Central memory CD4-positive, alpha-beta T cell (primary cell): ENCODE measurements around the gene PNLDC1.

Experiments
- DNase-seq: peaks from one replicate; pipeline ENCODE4 v3.0.0; 2022
- total RNA-seq, 3 experiments: gene quantifications; one replicate each; lab custom pipeline; 2026; lab: John Stamatoyannopoulos, UW

PNLDC1 gene
- 0.33 to 0.39 (median 0.35) reads per million in 3 experiments for total RNA-seq

DNA sequence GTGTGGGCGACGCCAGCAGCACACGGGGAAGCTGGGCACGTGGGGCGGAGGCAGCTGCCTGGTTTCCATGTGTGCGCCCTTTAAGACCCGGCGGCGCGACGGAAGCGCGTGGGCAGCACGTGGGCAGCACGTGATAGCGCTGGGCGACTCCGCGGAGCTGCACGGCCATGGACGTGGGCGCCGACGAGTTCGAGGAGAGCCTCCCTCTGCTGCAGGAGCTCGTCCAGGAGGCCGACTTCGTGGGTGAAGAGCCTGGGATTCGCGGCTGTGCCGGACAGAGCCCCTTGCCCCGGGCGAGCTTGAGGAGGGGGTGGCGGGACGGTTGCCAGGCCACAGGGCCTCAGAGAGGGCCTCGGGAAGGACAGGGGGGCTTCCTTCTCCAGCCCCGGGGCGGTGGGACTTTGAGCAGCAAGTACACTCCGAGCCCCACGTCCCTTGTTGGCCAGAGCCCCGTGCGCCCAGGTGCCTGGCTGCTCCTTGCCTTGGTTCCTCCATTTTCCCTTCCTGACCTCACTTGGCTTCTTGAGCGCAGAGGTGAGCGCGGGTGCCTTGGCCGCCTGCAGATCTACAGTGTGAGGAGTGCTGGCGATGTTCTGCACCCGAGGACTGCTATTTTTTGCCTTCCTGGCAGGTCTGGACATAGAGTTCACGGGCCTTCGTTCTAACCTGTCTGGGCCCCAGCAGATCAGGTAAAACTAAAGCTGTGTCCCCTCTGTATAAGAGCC is at the start of gene PNLDC1:
Gene PNLDC1 (plus strand): TSS at position 136 of the 725 bp plus-strand sequence. CDS start 32 bp downstream, at position 168.
- no peak for DNase-seq

DNA sequence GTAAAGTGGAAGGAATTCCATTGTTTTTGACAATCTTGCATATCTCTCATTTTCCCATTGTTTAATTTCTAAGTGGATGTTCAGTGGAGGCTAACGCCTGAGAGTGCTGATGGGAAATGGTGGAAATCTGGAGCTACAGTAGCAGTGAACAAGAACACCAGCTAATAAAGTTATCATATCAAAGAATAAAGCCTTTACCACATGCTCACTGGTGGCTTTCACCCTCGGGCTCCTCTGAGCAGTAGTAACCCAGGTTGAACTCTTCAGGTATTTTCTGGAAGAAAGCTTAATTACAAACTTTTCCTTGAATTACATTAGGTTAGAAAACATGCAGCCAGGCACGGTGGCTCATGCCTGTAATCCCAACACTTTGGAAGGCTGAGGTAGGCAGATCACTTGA is 48.6 kb upstream of the PNLDC1 start:
- no peak for DNase-seq

GRCh38 chr6:159753081-159753872 is 46.8 kb upstream of the PNLDC1 start:
- no peak for DNase-seq

DNA sequence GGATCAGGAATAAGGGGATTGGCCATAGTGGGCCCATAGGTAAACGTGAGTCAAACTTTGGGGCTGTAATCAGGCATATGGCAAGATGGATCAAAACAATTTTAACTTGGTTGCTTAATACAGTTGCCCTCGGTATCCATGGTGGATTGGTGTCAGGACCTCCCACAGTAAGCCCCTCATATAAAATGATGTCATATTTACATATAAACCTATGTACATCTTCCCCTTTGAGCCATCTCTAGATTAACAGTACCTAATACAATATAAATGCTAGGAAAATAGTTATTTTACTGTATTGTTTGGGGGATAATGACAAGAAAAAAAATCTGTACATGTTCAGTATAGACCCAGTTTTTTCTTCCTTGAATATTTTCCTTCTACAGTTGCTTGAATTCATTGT is 45.7 kb upstream of the PNLDC1 start:
- no peak for DNase-seq

DNA sequence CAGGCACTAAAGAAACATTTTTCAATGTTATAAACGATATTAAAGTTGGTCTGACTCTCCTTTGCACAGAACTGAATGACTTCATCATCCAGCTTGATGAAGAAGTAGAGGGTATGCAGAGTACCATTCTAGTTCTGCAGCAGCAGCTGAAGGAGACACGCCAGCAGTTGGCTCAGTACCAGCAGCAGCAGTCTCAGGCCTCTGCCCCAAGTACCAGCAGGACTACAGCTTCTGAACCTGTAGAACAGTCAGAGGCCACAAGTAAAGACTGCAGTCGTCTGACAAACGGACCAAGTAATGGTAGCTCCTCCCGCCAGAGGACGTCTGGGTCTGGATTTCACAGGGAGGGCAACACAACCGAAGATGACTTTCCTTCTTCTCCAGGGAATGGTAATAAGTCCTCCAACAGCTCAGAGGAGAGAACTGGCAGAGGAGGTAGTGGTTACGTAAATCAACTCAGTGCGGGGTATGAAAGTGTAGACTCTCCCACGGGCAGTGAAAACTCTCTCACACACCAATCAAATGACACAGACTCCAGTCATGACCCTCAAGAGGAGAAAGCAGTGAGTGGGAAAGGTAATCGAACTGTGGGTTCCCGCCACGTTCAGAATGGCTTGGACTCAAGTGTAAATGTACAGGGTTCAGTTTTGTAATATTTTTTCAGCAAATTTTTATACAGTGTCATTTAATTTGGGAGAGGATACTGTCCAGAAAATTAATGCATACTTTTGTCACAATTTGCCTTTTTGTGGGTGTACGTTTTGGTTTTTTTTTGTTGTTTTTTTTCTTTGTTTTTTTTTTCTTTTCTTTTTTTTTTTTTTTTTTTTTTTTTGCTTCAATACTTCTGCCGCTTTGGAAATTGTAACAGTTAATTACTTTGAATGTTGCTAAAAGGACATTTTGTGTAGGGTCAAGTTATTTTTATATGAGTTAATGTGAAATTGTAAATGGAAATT is 44.8 kb upstream of the PNLDC1 start:
- no peak for DNase-seq

DNA sequence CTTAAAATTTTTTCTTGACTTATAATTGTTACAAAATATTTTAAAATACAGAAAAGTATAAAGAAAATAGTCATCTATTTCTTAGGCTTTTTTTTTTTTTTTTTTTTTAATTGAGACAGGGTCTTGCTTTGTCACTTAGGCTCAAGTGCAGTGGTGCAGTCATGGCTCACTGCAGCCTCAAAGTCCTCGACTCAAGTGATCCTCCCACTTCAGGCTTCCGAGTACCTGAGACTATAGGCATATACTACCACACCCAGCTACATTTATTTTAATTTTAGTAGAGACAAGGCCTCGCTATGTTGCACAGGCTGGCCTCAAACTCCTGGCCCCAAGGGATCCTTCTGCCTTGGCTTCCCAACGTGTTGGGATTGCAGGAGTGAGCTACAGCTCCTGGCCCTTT is 43.6 kb upstream of the PNLDC1 start:
- no peak for DNase-seq

DNA sequence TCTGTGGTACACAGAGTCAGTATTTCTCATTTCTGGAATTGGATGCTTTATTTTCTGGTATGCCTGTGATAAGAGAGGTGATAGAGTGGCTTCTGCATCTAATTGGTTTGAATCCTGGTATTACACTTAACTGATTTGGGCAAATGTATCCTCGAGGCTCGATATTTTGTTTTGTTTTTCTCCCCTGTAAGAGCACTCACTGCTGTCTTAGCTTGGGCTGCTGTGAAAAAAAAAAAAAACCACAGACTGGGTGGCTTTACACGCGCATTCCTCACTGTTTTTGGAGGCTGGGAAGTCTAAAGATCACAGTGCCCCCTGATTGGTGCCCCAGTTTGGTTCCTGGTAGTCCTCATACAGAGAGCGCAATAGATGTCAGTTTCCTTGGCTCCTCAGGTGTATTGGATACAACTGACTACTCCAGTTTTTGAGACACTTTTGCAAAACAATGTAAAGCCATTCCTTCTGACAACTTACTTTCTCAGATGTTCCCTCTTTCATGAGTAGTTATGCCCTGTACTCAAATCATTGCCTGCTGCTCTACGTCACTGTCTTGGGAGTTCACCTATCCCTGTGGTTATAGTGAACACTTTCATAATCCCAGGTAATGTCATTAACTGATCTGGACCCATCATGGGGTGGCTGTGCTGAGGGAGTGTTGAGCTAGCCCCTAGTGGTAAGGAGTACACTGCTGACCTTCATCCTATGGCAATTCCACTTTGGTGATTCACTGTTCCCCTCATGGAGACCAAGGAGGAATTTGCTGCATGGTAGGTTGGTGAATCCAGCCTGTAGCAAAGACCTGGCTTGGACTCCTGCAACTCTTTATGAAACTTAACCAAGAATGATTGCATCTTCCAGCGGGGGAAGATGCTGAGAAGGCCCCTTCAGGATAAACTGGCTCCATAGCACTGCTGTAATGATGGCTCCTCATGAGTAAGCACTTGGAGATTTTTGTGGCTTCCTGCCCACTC is 41.8 kb upstream of the PNLDC1 start:
- no peak for DNase-seq

GRCh38 chr6:159759645-159760044 is 40.4 kb upstream of the PNLDC1 start:
- no peak for DNase-seq

DNA sequence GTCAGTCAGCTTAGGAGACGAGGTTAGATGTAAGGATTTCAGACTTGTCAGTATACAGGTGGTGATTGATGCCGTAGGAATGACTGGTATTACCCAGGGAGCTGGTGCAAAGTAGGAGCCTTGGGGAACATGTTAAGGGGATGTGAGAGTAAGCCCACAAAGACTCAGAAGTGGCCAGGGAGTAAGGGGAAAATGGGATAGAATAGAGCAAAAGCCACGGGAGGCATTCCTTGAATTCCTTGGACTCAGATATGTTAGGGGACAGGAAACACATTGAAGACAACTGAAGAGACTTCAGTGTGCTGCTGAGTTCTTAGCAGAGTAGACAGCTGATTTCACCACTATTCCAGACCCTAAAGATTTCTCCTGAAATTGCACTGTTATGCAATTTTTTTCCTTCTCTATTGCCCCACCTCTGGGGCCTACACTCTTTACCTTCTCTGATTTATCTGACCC is 39.4 kb upstream of the PNLDC1 start:
- DNase-seq = no peak

DNA sequence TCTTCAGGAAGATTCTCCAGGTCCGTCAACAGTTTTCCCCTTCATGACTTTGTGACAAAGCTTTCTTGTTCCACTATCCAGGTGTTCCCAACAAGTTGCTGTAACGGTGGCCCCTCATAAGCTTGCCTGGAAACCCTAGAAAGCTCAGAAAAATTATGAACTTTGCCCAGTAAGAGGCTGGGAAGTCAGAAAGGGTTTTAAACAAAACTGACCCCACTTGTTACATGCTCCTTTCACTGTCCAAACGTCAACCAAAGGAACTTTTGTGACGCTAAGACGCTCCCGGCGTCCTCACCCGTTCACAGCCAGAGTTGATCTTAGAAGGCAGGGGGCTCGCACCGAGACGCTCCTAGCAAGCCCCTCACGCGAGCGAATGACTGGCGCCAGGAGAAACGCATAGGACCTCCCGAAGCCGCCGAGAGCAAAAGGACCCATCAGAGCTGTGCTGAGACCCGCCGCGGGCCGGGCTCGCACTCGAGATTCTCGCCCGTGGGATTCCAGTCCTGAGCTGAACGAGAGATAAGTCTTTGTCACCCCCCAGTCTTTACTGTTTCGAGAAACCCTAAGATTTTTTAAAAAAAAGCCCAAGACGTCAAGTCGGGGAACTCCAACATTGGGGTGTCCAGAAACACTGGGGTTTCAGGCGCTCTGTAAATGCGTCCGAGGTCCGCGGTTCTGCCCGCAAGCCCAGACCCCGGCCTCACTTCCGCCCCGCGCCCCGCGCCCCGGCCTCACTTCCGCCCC is 38.8 kb upstream of the PNLDC1 start:
- DNase-seq = no peak

DNA sequence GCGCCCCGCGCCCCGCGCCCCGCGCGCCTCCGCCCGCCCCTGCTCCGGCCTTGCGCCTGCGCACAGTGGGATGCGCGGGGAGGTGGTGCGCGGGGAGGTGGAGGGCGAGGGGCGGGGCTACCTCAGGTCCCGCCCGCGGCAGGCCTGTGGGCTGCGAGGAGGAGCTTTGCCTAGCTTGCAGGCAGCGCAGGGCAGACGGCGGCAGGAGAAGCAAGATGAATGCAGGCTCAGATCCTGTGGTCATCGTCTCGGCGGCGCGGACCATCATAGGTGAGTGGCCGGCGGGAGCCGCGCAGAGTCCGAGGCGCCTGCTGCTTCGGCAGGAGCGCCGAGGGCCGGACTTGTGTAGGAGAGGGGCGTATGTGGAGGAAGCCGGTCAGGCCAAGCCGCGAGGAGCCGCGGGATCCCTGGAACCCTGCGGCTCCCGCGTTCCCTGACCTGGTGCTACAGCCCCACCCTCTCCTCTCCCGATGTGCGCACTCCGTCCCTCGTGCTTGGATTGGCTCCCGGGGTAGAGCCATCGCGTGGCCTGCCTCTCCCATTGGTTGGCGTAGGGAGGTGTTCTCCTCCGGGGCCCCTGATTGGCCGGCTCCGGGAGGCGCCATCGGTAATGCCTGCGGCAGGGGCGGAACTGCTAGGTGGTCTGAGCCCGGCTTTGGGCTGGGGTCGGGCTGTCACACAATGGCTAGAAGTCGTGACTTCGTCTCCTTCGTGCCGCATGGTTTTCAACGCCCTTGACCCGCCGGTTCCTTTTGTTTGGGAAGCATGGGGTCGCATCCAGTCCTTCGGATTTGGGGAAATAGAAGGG is 38.0 kb upstream of the PNLDC1 start, which contains the start of gene ACAT2:
Gene ACAT2 (plus strand): TSS at position 173 of the 808 bp plus-strand sequence. CDS start 43 bp downstream, at position 216.
- DNase-seq = peak; percentile 92

DNA sequence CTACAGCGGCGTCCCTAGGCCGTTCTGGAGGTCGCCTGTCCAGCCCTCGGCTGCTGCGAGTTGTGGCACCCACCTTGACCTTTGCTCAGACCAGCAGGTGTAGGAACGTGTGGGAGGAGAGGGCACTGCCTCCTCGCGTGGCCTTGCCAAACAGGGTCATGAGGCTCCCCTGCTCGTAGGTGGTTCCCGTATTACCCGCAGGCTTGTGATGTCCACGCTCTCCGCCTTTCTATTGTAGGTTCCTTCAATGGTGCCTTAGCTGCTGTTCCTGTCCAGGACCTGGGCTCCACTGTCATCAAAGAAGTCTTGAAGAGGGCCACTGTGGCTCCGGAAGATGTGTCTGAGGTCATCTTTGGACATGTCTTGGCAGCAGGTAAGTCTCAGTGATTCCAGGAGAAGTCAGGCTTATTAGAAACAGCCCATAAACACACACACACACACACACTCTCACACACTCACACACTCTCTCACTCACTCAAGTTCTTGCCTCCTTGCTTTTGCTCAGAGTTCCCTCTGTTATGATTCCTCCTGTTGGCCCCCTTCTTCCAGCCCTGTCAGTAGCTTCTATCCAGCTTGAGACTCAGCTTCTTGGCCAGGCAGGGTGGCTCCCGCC is 37.3 kb upstream of the PNLDC1 start:
- peak; percentile 36 for DNase-seq

- DNase-seq = no peak
Observed at GRCh38 chr6:159766906-159767305, 33.2 kb upstream of the PNLDC1 start.

DNA sequence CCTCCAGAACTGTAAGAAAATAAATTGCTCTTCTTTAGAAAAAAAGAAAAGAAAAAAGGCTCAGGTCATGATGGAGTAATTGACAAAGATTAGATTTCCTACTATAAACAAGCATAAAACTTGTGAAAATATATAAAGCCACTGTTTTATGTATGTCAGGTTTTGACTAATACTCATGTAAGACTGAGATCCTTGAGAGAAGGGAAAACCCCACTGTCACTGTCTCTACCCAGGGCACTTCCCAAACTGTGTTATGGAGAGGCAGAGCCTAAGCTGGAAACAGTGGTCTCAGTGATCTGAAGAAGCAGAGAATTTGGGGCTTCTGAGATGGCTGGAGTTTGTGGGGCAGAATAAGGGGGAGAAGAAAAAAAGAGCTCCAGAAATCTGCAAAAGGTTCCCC is 30.6 kb upstream of the PNLDC1 start:
- no peak for DNase-seq

- no peak for DNase-seq
Observed at GRCh38 chr6:159772196-159772595, 27.9 kb upstream of the PNLDC1 start.

GRCh38 chr6:159777240-159777904 is 22.7 kb upstream of the PNLDC1 start:
- DNase-seq = no peak

DNA sequence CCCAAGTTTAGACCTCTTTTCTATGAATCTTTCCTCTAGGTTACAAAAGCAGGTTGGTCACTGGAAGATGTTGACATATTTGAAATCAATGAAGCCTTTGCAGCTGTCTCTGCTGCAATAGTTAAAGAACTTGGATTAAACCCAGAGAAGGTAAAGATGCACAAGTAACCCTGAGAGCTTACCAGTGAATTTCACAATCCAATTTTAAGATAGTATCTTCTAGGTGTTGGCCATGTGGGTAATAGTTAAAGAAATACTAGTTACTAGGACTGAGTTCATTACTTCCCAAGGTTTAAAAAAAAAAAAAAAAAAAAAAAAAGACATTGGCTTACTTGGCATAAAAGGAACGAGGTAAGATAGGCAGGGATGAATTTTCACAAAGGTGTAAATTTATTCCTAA is 21.9 kb upstream of the PNLDC1 start:
- no peak for DNase-seq

DNA sequence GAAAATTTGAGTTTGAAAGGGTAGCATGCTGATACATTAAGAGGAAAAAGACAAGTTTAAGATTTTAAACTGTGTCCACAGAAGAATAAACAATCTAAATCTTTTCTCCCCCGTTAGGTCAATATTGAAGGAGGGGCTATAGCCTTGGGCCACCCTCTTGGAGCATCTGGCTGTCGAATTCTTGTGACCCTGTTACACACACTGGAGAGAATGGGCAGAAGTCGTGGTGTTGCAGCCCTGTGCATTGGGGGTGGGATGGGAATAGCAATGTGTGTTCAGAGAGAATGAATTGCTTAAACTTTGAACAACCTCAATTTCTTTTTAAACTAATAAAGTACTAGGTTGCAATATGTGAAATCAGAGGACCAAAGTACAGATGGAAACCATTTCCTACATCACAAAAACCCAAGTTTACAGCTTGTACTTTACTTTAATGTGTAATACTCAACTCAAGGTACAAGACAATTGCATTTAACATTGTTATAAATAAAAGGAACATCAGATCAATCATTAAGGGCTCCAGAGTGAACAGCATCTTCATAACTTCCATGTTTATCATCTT is 21.5 kb upstream of the PNLDC1 start:
- no peak for DNase-seq
